CD14-positive monocyte (primary cell): ENCODE data around the gene YJU2. TPM values are rescaled to one million over a fixed set of nuclear protein-coding genes. Genes with fewer than 3 reads are reported as not detected.

ENCODE experiments used
- DNase-seq, 3 donors: peaks; one replicate each; pipeline ENCODE4 v3.0.0-alpha.2; 2011 to 2022
- H2AFZ ChIP-seq: 2 replicates; pipeline ENCODE4 v1.6.0; 2012; ENCODE audit warnings: mild to moderate bottlenecking, low read depth, low read length, inconsistent platforms; ENCODE audit not compliant: insufficient read depth, poor library complexity, severe bottlenecking
- H3K27ac ChIP-seq, 2 donors: 1 replicate in 1 of 2; 2 replicates in 1 of 2; pipeline ENCODE4 v1.5.1; 2012 to 2013; ENCODE audit warnings: low read length in 2 of 2, control low read depth in 1 of 2, inconsistent platforms in 1 of 2, low read depth in 1 of 2, mild to moderate bottlenecking in 1 of 2
- H3K27me3 ChIP-seq, 2 donors: one replicate each; pipeline versions ENCODE4 v1.6.0 to v1.6.1; 2011 to 2013; ENCODE audit warnings: low read length in 2 of 2; ENCODE audit not compliant: control insufficient read depth in 2 of 2, insufficient read depth in 2 of 2
- H3K36me3 ChIP-seq, 2 donors: replicated peaks in 1 of 2; 1 replicate in 1 of 2; 2 replicates in 1 of 2; pipeline versions ENCODE4 v1.5.1 to v1.6.1; 2012 to 2013; ENCODE audit warnings: low read length in 2 of 2, control low read depth in 1 of 2, inconsistent platforms in 1 of 2, mild to moderate bottlenecking in 1 of 2; ENCODE audit not compliant: insufficient read depth in 2 of 2, control insufficient read depth in 1 of 2
- H3K4me1 ChIP-seq, 2 donors: 1 replicate in 1 of 2; 2 replicates in 1 of 2; pipeline versions ENCODE4 v1.5.1 to v1.6.1; 2012 to 2013; ENCODE audit warnings: low read length in 2 of 2, control low read depth in 1 of 2, inconsistent platforms in 1 of 2, mild to moderate bottlenecking in 1 of 2, moderate library complexity in 1 of 2; ENCODE audit not compliant: insufficient read depth in 2 of 2, control insufficient read depth in 1 of 2
- H3K4me2 ChIP-seq: replicated peaks from 2 replicates; pipeline ENCODE3; 2012; ENCODE audit warnings: low read length, moderate library complexity, mild to moderate bottlenecking; ENCODE audit not compliant: poor library complexity, severe bottlenecking; ENCODE audit errors: extremely low read depth
- H3K4me3 ChIP-seq, 3 experiments: fragments of 200-600 bp in 1 of 3; sonication (generic) in 1 of 3; replicated peaks in 1 of 3; 1 replicate in 2 of 3; 2 replicates in 1 of 3; pipeline ENCODE4 v1.5.1; 2011 to 2013; ENCODE audit warnings: low read length in 3 of 3, mild to moderate bottlenecking in 3 of 3, control low read depth in 2 of 3, low read depth in 2 of 3, inconsistent platforms in 1 of 3, moderate library complexity in 1 of 3
- H3K79me2 ChIP-seq: 2 replicates; pipeline ENCODE4 v1.6.0; 2012; ENCODE audit warnings: mild to moderate bottlenecking, control low read depth, inconsistent platforms, low read length, moderate library complexity; ENCODE audit not compliant: insufficient read depth
- H3K9ac ChIP-seq: 2 replicates; pipeline ENCODE4 v1.6.0; 2017; ENCODE audit warnings: low read length, mild to moderate bottlenecking; ENCODE audit not compliant: insufficient read depth, poor library complexity, severe bottlenecking
- H3K9me3 ChIP-seq, 2 donors: replicated peaks in 1 of 2; 1 replicate in 1 of 2; 2 replicates in 1 of 2; pipeline versions ENCODE4 v1.5.1 to v1.6.1; 2012 to 2013; ENCODE audit warnings: low read length in 2 of 2, control low read depth in 1 of 2; ENCODE audit not compliant: control insufficient read depth in 1 of 2, insufficient read depth in 1 of 2
- H4K20me1 ChIP-seq: 2 replicates; pipeline ENCODE4 v1.6.0; 2012; ENCODE audit warnings: mild to moderate bottlenecking, low read length, control low read depth, moderate library complexity; ENCODE audit not compliant: insufficient read depth
- H3K27ac Mint-ChIP-seq, 7 donors: one replicate each; pipeline ENCODE4 v1.8.0; 2020; ENCODE audit warnings: mild to moderate bottlenecking in 7 of 7, mixed read lengths in 7 of 7, moderate library complexity in 6 of 7, inconsistent platforms in 2 of 7
- H3K27me3 Mint-ChIP-seq, 3 donors: one replicate each; pipeline ENCODE4 v1.8.0; 2021 to 2022; ENCODE audit warnings: low read depth in 3 of 3, mild to moderate bottlenecking in 3 of 3, mixed read lengths in 3 of 3, moderate library complexity in 3 of 3, inconsistent platforms in 1 of 3
- H3K36me3 Mint-ChIP-seq, 2 donors: one replicate each; pipeline ENCODE4 v1.8.0; 2020; ENCODE audit warnings: mixed read lengths in 2 of 2, inconsistent platforms in 1 of 2, mild to moderate bottlenecking in 1 of 2
- H3K4me1 Mint-ChIP-seq: one replicate; pipeline ENCODE4 v1.8.0; 2020; ENCODE audit warnings: mild to moderate bottlenecking, mixed read lengths
- H3K4me3 Mint-ChIP-seq, 2 donors: one replicate each; pipeline ENCODE4 v1.8.0; 2020; ENCODE audit warnings: mild to moderate bottlenecking in 2 of 2, mixed read lengths in 2 of 2, moderate library complexity in 1 of 2
- H3K9me3 Mint-ChIP-seq, 7 donors: one replicate each; pipeline ENCODE4 v1.8.0; 2020 to 2022; ENCODE audit warnings: mixed read lengths in 7 of 7, mild to moderate bottlenecking in 6 of 7, moderate library complexity in 6 of 7, inconsistent platforms in 2 of 7
- CTCF ChIP-seq: fragments of 200-600 bp; IDR thresholded peaks from one replicate; pipeline ENCODE4 v1.8.0; 2022; ENCODE audit warnings: antibody characterized with exemption, mild to moderate bottlenecking
- WGBS: methylation state at CpG from one replicate; pipeline ENCODE4 v1.1.5; 2013; ENCODE audit warnings: missing lambda C conversion rate; ENCODE audit not compliant: insufficient coverage; 5-methylcytosine and 5-hydroxymethylcytosine counted together
- intact Hi-C, 2 donors: fragments of 100-400 bp; cut with micrococcal nuclease; formaldehyde crosslinking; loops; one replicate each; pipeline versions ENCODE4 v1.15.0 to v1.15.1; 2023
- polyA plus RNA-seq, 3 donors: library from polyadenylated mRNA; depleted of rRNA in 1 of 3; unstranded in 2 of 3; stranded (reverse) in 1 of 3; fragments of 300-500 nt in 2 of 3; fragments of >200 nt in 1 of 3; fragmentation: Illumina TruSeq in 2 of 3; gene quantifications; 1 replicate in 2 of 3; 2 replicates in 1 of 3; pipeline ENCODE4 v1.2.3, GENCODE V29; 2012 to 2021

Gene YJU2
- polyA plus RNA-seq, 3 donors, result 8.6 to 19.3 (median 13.4) TPM

- Histone ChIP-seq H3K9me3 (no peaks in the 10 kb centered on the region), H3K36me3 (no peaks in the 10 kb centered on the region), H3K27me3 (no peaks in the 10 kb centered on the region), H3K9ac (no peak overlapping the region), H4K20me1 (no peaks in the 10 kb centered on the region), H3K79me2 (no peaks in the 10 kb centered on the region), H3K4me1 (no peaks in the 10 kb centered on the region), H3K27ac (no peak overlapping the region), H3K4me2 (no peak overlapping the region), H2AFZ (no peak overlapping the region), H3K4me3 (no peak overlapping the region)
- DNase-seq, result no peak
- peak; percentile 27 for TF ChIP-seq CTCF
- Mint-ChIP-seq H3K36me3 (no peaks in the 10 kb centered on the region), H3K4me3 (no peak overlapping the region), H3K9me3 (peaks cover 0 to 2% (median 0%) of the 10 kb centered on the region in 7 donors), H3K27me3 (peaks cover 3 to 4% (median 4%) of the 10 kb centered on the region in 3 donors), H3K4me1 (peaks cover 2% of the 10 kb centered on the region), H3K27ac (peak overlapping the region in 1 of 7 donors; percentile 82)
- 79% methylated on average over 11 of the region's 13 CpGs for WGBS
- intact Hi-C loops, result no loop called here
Observed at GRCh38 chr19:4208385-4209094, 38.3 kb upstream of the YJU2 start.

GRCh38 chr19:4210166-4210731 lies 36.6 kb upstream of the YJU2 start:
- TF ChIP-seq CTCF, result no peak
- no peak overlapping the region for H2AFZ ChIP-seq
- intact Hi-C loops, result no loop called here
- 89% methylated on average over 12 of the region's 15 CpGs for WGBS
- peaks cover 0 to 2% (median 0%) of the 10 kb centered on the region in 7 donors for H3K9me3 Mint-ChIP-seq
- no peaks in the 10 kb centered on the region for H3K9me3 ChIP-seq
- no peaks in the 10 kb centered on the region for H3K79me2 ChIP-seq
- H3K27ac Mint-ChIP-seq, result no peak overlapping the region
- H3K4me2 ChIP-seq, result no peak overlapping the region
- H3K9ac ChIP-seq, result no peak overlapping the region
- H3K4me1 Mint-ChIP-seq, result no peaks in the 10 kb centered on the region
- H3K4me3 Mint-ChIP-seq, result no peak overlapping the region
- H3K36me3 Mint-ChIP-seq, result no peaks in the 10 kb centered on the region
- no peaks in the 10 kb centered on the region for H3K4me1 ChIP-seq
- no peaks in the 10 kb centered on the region for H4K20me1 ChIP-seq
- no peaks in the 10 kb centered on the region for H3K27me3 ChIP-seq
- H3K27ac ChIP-seq, result no peak overlapping the region
- no peak for DNase-seq
- peaks cover 2 to 3% (median 3%) of the 10 kb centered on the region in 3 donors for H3K27me3 Mint-ChIP-seq
- H3K36me3 ChIP-seq, result no peaks in the 10 kb centered on the region
- no peak overlapping the region for H3K4me3 ChIP-seq
